GM21526 (cell line): ENCODE results near the gene EBF3.
A peak's percentile ranks its signal among the peaks of the same experiment; 100 is the strongest.

Experiments used
- ATAC-seq: cut with Tn5 transposase; IDR thresholded peaks from one replicate; pipeline ENCODE4 v1.9.1; 2021; ENCODE audit warnings: moderate library complexity; ENCODE audit not compliant: unreplicated experiment, low FRiP score

The EBF3 gene

GRCh38 chr10:129971381-129972144, 7.5 kb upstream of the EBF3 start:
- ATAC-seq: peak; percentile 66

- ATAC-seq: no peak
Observed at GRCh38 chr10:129970465-129971364, 6.6 kb upstream of the EBF3 start.

DNA sequence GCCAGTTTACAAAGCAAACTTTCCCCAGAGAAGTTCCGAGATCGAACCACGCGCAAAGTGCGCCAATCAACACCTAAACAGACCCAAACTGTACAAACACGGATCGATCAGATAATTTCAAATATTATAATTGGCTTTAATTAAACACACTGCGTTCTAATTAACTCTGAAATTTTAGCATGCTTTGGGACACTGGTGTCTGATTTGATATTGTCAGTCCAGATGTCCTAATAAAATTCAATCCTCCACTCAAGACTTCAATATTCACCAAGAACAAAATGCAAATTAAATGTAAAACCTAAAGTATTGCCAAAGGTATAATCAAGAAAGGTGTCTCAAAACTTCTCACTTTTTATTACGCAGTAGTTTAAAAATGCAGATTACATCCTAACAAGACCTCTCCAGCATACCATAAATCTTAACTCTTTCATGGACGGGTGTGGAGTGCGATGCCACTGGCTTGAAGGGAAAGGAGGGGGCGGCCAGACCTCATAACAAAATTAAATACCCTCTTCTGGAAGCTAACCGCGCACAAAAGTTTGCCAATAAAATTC, 5.9 kb upstream of the EBF3 start:
- ATAC-seq: no peak

DNA sequence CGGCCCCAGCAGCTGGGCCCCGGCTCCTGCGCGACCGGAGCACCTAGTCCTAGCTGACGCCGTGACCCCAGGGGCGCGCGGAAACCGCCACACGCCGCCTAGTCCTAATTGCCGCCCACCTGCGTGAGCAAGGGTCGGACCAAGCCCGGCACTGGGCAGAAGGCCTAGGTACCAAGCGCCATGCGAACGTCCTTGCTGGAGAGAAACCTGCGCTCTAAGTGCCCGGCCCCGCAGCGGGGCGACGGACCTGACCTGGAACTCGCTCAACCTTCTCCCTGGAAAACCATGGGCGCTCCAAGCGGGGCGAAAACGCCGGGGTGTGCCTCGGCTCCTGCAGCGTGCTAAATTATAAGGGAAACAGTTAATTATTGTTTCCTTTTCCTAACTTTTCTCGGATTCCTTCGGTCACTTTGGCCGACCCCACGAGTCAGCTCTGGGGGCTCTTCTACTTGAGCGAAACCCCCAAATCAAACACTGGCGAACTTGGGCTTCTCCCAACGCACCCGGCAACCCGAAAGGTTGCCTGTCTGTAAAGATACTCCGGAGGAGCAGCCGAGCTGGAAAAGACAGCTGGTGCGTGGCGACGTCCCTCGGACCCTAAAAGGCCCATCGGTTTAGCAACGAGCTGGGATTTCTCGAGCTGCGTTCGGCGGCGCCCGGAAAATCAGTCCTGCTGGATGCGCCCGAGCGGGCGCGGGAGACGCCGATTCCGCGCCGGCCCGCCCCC, 5.3 kb upstream of the EBF3 start:
- no peak for ATAC-seq

DNA sequence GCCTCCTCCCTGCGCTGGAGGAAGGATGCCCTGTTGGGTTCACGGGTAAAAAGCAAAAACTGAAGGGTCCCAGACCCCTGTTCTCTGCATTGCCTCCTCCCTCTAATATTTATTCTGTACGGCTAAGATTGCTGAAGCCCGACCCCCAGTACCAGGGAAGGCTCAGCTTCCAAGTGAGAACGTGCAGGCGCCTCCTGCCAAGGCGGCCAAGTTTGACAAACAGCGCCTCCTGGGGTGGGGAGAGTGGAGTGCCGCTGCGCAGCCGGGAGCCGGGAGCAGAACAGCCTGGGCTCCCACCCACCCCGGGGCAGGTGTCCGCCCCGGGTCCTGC, 4.7 kb upstream of the EBF3 start:
- no peak for ATAC-seq

- no peak for ATAC-seq
Observed at GRCh38 chr10:129968020-129968852, 4.2 kb upstream of the EBF3 start.

- ATAC-seq: no peak
Observed at GRCh38 chr10:129967579-129968019, 3.5 kb upstream of the EBF3 start.

DNA sequence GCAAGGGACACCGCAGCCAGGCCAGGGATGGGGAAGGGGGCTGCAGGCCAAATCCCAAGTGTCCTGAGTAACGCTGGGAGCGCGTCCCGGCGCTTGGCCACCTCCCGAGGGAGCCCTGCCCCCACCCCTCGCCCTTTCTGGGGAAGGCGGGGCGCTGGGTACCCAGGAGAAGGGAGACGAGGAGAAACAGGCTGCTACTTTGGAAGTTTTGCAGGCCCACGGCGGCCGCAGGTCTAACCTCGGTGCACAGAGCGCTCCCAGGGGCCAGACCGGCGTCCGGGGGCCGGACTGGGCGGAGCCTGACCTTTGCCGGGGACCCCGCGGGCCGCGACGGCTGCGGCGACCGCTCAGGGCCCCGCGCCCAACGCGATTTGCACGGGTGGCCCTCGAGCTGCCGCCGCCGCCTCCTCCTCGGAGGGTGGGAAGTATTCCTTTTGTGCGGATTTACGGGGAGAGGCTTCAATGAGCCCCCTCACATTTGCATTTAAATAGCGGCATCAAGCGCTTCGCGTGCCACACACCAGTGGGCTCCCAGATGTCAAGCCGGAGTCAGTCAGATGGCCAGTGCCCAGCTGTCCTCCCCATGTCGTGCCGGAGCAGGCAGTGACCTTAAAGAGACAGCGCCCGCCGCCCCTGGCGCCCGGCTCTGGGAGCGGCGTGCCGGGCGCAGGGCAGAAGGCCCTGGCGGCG, 3.0 kb upstream of the EBF3 start:
- no peak for ATAC-seq

DNA sequence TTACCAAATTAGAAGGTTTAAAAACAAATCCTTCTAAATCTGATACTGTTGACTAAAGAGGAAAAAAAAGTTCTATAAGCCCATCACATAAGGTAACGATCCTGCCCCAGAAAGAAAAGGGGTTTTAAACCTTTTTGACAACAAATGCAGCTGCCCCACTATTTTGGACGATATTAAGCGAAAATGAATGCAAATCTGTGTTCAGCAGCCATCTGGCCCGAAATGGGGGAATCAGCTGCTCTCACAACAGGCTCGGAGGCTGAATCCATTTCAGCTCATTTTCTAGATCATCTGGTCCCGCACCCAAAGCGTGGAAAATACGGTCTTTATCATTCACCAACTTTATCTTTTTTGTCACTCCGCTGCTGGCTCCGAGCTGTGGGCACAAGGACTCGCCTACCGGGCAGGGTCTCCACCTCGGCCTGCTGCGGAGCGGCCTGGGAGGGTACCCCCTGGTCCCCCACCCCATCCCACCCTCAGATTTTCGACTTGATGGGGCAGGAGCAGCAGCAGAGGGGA, 2.4 kb upstream of the EBF3 start:
- ATAC-seq: no peak

DNA sequence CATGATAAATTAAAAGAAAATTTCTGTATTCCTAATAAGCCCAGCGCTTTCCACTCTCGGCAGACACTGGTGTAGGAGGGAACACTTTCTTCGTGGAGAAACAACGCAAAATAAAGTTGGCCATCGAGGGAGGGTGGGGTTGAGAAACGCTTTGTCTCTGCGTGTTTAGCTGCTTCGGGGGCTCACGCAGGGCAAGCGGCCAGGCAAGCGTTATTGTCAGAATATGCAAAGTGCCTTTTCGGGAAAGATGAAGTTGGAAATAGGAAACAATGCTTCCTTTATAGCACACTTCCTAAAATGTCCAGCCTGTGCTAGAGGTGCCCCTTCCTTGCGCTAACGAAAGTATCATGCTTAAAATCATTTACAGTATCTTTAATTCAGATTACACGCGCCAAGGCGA, 1.9 kb upstream of the EBF3 start:
- ATAC-seq: no peak

DNA sequence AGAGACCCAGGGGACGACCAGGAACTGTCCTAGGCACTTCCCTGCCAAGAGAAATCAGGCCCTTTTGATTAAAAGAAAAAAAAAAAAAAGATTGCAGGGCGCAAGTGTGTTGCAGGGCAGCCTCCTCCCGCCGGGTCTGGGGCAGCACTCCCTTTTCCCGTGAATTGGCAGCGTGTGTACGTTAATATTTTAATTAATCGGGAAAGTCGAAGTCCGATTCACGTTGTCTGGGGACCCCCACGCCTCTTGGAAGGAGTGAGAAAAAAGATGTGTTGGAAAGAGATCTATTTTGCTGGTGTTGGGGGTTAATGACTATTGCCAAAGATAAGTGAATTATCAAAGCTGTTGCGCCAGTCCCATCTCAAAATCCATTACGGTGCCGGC, 1.3 kb upstream of the EBF3 start:
- no peak for ATAC-seq

DNA sequence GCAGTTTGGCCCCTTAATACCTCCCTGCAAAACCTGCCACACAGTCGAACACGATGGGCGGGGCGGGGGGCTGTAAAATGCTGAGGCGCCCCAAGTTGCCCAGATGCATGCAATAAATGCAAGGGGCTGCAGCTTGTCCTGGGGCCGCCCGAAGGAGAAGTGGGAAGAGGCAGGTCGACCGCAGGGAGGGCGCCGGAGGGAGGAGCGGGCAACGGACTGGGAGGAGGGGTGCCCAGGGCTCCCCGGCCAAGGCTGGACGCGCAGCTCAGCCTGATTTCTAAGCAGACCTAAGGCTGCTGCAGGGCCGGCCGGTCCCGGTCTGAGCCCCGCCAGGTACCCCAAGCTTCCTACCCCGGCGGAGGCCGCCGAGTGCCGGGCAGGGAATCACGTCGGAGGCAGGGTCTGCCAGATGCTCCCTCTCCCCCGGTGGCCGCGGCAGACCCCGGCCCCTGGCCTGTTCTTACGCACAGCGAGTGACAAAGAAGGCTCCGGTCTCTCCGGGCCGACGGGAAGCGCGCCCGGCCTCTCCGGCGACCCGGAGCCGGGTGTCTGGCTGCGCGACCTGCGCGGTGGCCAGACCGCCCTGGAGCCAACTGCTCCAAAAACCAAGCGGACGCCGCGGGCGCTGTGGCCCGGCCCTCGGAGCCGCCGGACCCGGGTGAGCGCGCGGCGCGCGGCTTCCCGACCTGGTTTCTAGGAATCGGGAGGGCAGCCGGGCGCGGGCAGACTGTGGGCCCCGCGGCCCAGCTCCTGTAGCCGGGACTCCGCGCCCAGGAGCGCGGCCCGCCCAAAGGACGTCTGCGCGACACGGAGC, 744 bp upstream of the EBF3 start:
- ATAC-seq: no peak

DNA sequence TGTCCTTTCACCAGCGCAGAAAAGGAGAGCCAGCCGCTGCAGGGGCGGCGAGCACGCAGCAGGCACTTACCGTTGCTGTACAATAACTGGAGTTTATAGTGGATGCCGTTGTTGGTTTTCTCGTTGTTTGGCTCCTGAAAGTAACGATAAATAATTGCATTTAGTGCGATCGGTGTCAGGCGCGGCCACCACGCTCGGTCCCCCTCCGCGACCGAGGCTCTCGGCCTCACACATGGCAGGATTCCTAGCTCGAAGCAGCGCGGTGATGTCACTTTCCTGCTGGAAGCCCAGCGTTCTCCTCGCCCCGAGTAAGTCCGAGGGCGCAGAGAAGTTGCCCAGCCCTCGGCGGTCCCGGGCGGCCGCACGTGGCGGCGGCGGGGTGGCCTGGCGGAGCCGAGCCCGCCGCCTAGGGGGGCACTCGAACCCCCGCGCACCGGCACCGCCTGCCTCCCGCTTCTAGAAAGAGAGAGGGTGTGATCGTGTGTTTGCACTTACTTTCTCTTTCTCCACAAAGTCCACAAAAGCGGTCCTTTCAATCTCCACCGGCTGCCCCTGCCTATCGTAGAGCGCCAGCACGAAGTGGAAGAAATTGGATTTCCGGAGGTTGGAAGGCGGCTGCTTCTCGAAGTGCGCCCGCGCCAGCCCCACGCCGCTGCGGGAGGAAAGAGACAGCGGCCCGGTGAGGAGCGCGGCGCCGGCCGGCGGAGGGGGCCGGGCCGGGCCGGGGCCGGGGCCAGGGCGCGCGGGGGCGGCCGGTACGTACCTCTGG, 1.0 kb downstream of the EBF3 start:
- ATAC-seq: no peak

DNA sequence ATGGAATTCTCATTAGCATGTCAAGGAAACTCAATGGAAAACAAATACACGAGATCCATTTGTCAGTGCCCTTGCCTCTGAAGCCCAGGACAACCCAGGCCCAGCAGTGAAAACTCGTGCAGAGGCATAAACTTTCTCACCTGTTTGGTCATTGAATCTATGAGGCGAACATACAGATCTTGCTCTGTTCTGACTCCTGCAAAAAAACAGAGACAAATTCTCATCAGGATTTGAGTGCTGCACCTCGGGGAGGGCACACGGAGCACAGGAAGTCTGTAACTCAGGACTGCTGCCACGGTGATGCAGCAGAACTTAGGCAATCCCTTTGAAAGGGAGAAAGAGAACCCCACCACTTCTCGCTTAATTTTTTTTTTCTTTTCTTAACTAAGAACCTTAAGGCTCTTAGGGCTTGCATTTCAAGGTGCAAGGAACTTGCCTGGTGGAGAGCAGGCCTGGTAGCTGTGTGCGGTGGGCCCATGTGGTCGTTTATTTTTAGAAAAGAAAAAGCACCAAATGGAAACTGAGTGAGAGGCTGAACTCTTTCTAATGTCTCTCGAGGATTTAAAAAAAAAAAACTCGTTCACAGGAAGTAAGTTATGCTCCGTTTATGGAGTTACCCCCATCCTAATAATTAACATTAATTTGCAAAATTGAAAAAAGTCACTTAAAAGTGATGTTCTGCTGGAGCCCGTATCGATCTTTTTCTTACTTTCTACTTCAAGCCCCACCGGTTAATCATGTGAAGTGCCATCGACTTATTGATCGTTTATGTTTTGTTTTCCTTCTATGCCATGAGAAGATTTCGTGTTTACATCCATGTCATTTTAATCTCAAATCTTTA, 1.8 kb downstream of the EBF3 start:
- no peak for ATAC-seq

DNA sequence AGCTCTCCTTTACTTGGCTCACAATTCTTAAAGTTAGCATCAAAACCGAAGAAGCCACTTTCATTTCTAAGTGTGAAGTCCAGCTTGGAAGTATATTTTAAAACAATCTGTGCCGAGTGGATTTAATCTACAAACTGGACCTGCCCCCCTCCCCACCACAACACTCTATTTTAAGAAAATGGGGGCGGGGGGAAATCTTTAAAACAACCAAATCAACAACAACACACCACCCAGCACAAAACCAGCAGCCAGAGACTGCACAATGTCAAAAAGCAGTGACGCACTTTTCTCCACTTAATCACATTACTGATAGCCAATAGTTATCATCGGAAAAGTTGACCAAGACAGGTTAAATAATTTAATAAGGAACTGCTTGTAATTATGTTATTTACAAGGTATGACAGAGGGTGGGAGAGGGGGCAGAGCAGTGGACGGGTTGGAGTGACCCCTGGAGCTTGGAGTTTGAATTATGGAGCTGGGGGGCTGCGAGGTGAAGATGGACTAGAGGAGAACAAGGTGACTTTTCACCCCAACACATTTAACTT, 2.8 kb downstream of the EBF3 start:
- no peak for ATAC-seq

GRCh38 chr10:129960481-129961156, 3.5 kb downstream of the EBF3 start:
- ATAC-seq: no peak
